GM12891 (cell line): ENCODE data around the gene ICE1.

Experiments used
- POLR2A ChIP-seq: IDR thresholded peaks from 2 replicates; pipeline ENCODE4 v1.6.1; 2011; ENCODE audit warnings: low read depth, low read length, control low read depth
- POLR2AphosphoS5 ChIP-seq: IDR thresholded peaks from 2 replicates; pipeline ENCODE4 v1.6.1; 2011; ENCODE audit warnings: low read depth, low read length, control low read depth
- POU2F2 ChIP-seq: IDR thresholded peaks from 2 replicates; pipeline ENCODE4 v1.6.1; 2011; ENCODE audit warnings: low read depth, mild to moderate bottlenecking, control low read depth, low read length, moderate library complexity
- SPI1 ChIP-seq: IDR thresholded peaks from 2 replicates; pipeline ENCODE4 v1.6.1; 2011; ENCODE audit warnings: low read depth, low read length, control low read depth
- TAF1 ChIP-seq: IDR thresholded peaks from 2 replicates; pipeline ENCODE4 v1.6.1; 2011; ENCODE audit warnings: low read depth, low read length, control low read depth

DNA sequence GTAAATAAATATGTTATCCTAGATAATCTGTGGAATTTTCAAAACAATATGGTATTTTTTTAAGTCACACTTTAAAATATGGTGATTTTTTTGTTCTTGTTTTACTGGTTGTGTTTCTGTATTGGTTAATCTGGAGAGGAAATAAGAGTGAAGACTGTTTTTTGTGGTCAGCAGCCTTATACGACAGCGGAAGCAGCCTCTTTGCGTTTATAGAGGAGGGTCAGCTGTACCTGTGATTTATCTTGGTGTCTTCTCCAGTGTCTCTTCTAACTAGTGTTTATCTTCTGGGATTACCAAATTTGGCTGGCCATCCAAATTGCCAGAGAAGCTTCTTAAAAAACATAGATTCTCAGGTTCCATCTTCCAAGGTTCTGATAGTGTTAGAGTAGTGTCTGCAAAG is 58.7 kb downstream of the ICE1 start:
- TF ChIP-seq POLR2AphosphoS5, result no peak
- TF ChIP-seq POLR2A, result no peak
- TF ChIP-seq SPI1, result no peak
- TF ChIP-seq TAF1, result no peak
- TF ChIP-seq POU2F2, result no peak
